HG03139 (cell line): ENCODE data around the gene GBE1.
A peak's percentile ranks its signal among the peaks of the same experiment; 100 is the strongest.

Source experiments
- ATAC-seq: cut with Tn5 transposase; IDR thresholded peaks from one replicate; pipeline ENCODE4 v1.9.1; 2021; ENCODE audit not compliant: unreplicated experiment

GBE1 gene

GRCh38 chr3:81624756-81625155 lies 136.7 kb downstream of the GBE1 start:
- no peak for ATAC-seq

GRCh38 chr3:81622395-81622794 lies 139.1 kb downstream of the GBE1 start:
- no peak for ATAC-seq

GRCh38 chr3:81621277-81621676 lies 140.2 kb downstream of the GBE1 start:
- ATAC-seq: no peak

GRCh38 chr3:81620849-81621248 lies 140.6 kb downstream of the GBE1 start:
- ATAC-seq: no peak

GRCh38 chr3:81612768-81613167 lies 148.7 kb downstream of the GBE1 start:
- no peak for ATAC-seq

GRCh38 chr3:81602781-81603180 lies 158.7 kb downstream of the GBE1 start:
- ATAC-seq: no peak

GRCh38 chr3:81601707-81602305 lies 159.6 kb downstream of the GBE1 start:
- no peak for ATAC-seq

- ATAC-seq: no peak
Measured at GRCh38 chr3:81592101-81592500, 169.3 kb downstream of the GBE1 start.

- ATAC-seq: no peak
Measured at GRCh38 chr3:81585937-81586336, 175.5 kb downstream of the GBE1 start.

- ATAC-seq: no peak
Measured at GRCh38 chr3:81585056-81585455, 176.4 kb downstream of the GBE1 start.

GRCh38 chr3:81581966-81582599 lies 179.4 kb downstream of the GBE1 start:
- peak; percentile 72 for ATAC-seq

GRCh38 chr3:81580355-81580754 lies 181.1 kb downstream of the GBE1 start:
- ATAC-seq: no peak

GRCh38 chr3:81579744-81580143 lies 181.7 kb downstream of the GBE1 start:
- ATAC-seq: no peak

- ATAC-seq: no peak
Measured at GRCh38 chr3:81572201-81572756, 189.2 kb downstream of the GBE1 start.

GRCh38 chr3:81568378-81568777 lies 193.1 kb downstream of the GBE1 start:
- ATAC-seq: no peak

- no peak for ATAC-seq
Measured at GRCh38 chr3:81565041-81565440, 196.4 kb downstream of the GBE1 start.

- no peak for ATAC-seq
Measured at GRCh38 chr3:81558106-81558505, 203.3 kb downstream of the GBE1 start.

- ATAC-seq: no peak
Measured at GRCh38 chr3:81554801-81555200, 206.6 kb downstream of the GBE1 start.

GRCh38 chr3:81554388-81554787 lies 207.1 kb downstream of the GBE1 start:
- ATAC-seq: no peak

- no peak for ATAC-seq
Measured at GRCh38 chr3:81550415-81550814, 211.0 kb downstream of the GBE1 start.

GRCh38 chr3:81549831-81550230 lies 211.6 kb downstream of the GBE1 start:
- no peak for ATAC-seq

- ATAC-seq: no peak
Measured at GRCh38 chr3:81549388-81549787, 212.1 kb downstream of the GBE1 start.

- ATAC-seq: no peak
Measured at GRCh38 chr3:81545572-81545971, 215.9 kb downstream of the GBE1 start.
